GM12874 (cell line): ENCODE results near the gene PLCH1.

Experiments used
- CTCF ChIP-seq: IDR thresholded peaks from 2 replicates; pipeline ENCODE4 v1.5.1; 2011; ENCODE audit warnings: low read depth, mild to moderate bottlenecking, control low read depth, low read length, moderate library complexity; ENCODE audit not compliant: insufficient read depth

Gene PLCH1

DNA sequence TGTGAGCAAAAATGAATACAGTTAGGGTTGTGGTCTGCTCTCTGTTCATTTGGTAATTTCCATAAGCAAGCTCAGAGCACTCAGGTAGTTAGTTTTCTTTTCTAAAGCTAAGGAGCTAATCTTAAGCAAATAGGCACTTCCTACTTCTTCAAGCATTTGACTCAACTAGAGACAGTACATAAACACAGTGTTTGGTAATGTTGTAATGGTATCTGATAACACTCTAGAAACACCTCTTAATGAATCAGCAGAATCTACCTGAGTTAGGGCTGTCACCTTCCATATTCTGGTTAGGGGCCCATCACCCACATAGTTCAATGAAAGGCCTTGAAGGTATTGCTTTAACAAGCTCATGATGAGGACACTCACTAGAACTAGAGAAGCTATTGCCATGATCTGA lies 83.1 kb downstream of the PLCH1 start:
- no peak for TF ChIP-seq CTCF

- TF ChIP-seq CTCF, result no peak
Measured at GRCh38 chr3:155661042-155661441, 83.8 kb downstream of the PLCH1 start.

DNA sequence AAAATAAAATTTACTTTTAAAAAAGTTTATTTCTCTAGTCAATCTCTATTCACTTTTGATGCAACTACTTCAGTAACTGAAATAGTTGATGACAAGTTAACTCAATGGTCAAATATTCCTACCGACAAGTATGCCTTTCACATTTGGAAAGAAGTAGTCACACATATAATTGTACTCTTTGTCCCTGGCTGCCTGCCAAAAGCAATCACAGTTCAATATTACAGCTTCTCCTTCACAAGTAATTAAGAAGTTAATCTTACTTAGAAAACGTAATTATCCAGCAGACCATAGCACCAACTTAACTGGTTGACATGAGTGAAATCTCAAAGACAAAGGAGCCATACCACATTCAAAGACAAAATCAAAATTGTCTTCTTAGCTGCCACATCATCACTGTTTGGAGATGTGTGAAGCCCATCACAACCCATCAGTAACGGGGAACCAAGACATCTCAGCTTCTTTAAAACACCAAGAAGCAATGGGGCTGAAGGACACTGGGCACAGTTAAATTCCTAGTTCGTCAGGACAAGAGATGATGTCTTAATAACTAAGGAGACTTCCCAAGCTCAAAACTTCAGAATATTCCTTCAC lies 86.1 kb downstream of the PLCH1 start:
- TF ChIP-seq CTCF, result no peak

GRCh38 chr3:155658006-155658405 lies 86.9 kb downstream of the PLCH1 start:
- no peak for TF ChIP-seq CTCF

GRCh38 chr3:155657161-155657560 lies 87.7 kb downstream of the PLCH1 start:
- TF ChIP-seq CTCF, result no peak

- no peak for TF ChIP-seq CTCF
Measured at GRCh38 chr3:155656466-155656865, 88.4 kb downstream of the PLCH1 start.

DNA sequence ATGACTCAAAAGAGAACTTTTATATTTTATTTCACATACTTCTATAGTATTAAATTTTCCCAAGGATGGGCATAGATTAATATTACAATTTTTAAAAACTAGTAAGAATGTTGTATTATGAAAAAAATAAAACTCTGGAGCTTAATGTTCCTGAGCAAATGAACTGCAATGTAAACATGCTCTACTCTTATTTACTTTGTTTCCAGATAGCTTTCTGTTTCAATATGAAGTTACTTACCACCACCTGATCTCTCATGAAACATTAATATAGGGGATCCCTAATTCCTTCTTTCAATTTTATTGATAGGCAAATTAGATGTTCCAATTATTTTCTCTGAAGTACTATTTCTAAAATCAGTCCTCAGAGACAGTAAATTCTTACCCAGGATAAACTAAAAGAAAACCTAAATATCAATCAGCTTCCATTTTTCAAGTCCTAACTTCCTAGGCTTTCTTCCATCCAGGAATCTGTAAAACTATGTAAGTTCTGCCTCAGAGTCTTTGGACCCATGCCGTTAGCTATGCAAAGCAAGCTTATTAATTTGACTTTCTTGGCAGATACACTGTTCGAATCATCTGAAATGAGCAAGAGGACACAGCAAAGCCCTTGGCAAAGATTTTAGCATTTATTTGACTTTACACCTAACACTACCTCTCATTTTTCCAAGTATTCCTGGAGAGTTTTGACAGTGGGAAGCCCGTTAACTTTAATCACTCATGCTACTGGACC lies 93.2 kb downstream of the PLCH1 start:
- TF ChIP-seq CTCF, result no peak
